HG03159 (cell line): ENCODE results near the gene MMS19.
"Not testable (repeated sequence)": the region's sequence is repeated elsewhere in the genome, so short reads cannot be mapped to it uniquely, and the experiment has no call there.

Experiments
- ATAC-seq: cut with Tn5 transposase; IDR thresholded peaks from one replicate; pipeline ENCODE4 v1.9.1; 2021; ENCODE audit warnings: mild to moderate bottlenecking, moderate library complexity; ENCODE audit not compliant: unreplicated experiment

MMS19 gene

GRCh38 chr10:97498076-97498840 is at the start of gene MMS19:
TSS of gene MMS19 (minus strand) at chr10:97498422. CDS start at chr10:97498384, 38 bp downstream.
- peak; percentile 92 for ATAC-seq

DNA sequence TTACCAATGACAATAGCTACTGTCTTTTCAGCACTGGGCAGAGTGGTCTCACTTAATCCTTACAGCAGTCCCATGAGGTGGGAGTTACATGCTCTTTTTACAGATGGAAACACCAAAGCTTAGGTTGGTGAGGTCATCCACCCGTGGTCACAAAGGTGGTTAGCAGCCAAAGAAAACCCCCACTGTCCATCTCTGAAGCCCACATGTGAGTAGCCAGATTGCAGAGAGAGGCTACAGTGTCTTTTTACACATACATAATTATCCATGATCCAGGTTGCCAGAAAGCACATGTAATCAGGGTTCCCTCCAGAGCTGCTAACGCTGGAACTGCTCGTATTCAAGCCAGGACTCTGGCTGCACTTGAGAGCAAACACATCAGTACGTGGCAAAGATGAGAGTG is 49.7 kb upstream of the MMS19 start:
- ATAC-seq, result no peak

DNA sequence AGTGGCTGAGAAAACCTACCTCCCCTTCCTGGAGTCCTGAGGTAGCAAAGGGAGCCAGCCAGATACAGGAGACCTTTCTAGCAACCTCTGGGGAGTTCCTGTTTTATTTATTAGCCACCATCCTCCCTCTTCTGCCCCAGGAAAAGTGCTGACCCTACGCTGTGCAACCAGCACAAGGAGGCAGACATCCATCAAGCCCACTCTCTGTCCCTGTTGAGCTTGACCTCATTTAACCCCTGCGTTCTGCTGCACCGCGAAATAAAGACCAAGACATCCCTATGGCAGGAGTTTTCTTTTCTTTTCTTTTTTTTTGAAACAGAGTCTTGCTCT is 49.0 kb upstream of the MMS19 start:
- ATAC-seq, result no peak

DNA sequence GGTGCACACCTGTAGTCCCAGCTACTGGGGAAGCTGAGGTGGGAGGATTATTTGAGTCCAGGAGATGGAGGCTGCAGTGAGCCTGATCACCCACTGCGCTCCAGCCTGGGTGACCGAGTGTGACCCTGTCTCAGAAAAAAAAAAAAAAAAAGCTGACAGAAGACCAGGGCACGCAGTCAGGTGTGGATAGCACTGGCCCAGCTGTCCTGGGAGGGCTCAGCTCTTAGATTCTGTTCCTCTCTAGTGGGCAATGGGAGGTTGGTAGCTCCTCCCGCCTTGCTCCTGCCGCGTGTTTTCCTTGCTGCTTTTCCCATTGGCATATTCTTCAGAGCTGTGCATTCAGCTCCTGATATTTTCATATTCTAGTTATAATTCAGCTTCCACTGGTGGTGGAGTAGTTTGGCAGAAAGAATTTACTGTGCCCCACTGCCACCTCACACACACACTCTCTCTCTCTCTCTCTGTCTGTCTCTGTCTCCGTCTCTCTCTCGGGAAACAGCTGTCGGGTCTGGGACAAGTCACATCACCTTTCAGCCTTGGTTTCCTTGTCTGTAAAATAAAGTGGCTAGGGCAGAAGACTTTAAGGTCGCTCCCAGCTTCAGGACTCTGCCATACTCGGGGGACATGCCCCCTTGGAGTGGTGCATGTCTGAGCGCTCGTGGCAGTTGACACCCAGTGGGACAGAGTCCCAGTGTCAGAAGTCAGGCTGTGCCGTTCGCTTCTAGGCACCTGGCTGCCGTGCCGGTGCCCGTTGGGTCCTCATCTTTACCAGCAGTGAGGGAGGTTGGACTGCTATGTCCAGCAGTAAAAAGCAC is 48.4 kb upstream of the MMS19 start:
- ATAC-seq, result no peak

DNA sequence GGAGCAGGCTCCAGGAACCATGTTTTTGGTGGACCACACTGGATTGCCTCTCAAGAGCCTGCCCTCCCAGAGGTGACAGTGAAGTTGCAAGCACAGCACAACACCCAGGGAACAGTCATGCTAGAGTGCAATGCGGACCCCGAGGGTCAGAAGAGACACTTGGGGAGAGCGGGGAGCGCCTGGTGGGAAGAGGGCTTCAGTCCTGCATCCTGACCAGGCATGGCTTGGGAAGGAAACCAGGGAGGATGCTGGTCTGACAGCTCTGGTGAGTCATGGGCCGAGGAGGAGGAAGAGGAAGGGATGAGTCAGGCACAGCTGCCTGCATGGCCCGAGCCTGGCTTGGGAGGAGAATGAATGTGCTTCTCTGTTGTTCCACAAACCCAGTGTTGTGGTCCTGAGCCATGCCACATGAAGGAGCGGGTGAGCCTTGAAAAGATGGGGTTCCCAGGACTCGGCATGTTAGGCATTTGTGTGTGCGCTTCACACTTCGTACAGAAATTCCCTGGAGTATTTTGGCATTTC is 44.9 kb upstream of the MMS19 start:
- ATAC-seq, result no peak

- ATAC-seq, result no peak
Measured at GRCh38 chr10:97542169-97543024, 44.2 kb upstream of the MMS19 start.

GRCh38 chr10:97540669-97541500 is 42.7 kb upstream of the MMS19 start:
- no peak for ATAC-seq

GRCh38 chr10:97539523-97540200 is 41.4 kb upstream of the MMS19 start:
- ATAC-seq, result no peak

DNA sequence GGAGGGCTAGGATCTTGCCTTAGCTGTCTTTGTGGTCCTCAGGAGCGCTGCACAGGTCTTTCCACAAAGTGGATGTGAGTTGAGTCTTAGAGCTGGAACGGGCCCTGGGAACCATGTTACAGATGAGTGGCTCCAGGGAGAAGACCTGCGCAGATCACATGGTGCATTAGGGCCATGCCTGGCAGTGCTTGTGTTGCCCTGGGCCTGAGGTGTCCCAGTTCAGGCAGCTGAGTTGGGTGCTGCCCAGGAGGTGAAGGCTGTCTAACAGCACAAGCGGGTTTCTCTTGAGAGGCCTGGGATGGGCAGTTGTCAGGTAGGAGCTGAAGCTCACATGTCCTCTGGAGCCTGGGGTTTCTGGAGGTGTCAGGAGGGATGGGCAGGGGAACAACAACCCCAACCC is 40.6 kb upstream of the MMS19 start:
- no peak for ATAC-seq

GRCh38 chr10:97538411-97538810 is 40.2 kb upstream of the MMS19 start:
- ATAC-seq, result no peak

- no peak for ATAC-seq
Measured at GRCh38 chr10:97537186-97537869, 39.1 kb upstream of the MMS19 start.

DNA sequence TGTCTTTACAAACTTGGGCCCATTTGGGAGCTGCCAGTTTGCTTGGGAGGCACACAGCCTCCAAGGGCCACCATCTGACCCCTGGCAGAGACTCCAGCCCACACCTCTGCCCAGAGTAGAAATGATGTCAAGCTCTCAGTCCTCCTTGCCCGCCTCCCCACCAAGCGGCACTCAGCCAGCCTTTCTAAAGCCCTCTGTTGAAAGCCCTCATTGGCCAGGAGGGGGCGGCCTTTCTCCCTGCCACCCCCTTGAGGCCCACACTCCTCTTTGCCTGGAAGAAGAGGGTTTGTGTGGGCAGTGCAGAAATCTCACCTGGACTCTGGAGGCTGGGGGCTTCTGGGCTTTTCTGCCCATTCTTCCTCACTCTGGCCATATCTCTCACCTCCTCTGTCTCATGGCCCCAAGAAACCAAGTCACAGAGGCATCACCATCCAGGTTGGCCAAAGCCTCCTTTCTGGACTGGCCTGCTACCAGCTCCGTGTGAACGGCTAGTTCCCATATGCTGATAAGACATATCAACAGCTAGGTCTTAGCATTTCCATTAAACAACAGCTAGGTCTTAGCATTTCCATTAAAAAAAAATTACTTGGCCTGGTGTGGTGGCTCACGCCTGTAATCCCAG is 36.6 kb upstream of the MMS19 start:
- no peak for ATAC-seq

DNA sequence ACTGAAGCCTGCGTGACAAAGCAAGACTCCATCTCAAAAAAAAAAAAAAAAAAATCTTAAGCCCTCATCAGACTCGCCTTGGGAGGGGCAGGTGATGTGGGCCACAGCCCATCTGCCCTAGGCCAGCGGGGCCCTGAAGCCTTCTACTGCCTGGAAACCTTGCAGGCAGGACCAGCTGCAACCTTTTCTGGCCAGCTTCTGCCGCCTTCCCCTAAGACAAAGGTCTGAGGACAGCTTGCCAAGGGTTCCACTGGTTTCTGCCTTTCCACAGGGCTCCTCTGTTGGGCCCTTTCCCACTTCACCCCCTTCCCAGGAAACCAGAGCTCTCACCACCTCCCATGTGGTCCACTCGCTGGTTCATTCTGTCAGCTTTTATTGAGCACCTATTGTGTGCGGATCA is 35.7 kb upstream of the MMS19 start:
- no peak for ATAC-seq

DNA sequence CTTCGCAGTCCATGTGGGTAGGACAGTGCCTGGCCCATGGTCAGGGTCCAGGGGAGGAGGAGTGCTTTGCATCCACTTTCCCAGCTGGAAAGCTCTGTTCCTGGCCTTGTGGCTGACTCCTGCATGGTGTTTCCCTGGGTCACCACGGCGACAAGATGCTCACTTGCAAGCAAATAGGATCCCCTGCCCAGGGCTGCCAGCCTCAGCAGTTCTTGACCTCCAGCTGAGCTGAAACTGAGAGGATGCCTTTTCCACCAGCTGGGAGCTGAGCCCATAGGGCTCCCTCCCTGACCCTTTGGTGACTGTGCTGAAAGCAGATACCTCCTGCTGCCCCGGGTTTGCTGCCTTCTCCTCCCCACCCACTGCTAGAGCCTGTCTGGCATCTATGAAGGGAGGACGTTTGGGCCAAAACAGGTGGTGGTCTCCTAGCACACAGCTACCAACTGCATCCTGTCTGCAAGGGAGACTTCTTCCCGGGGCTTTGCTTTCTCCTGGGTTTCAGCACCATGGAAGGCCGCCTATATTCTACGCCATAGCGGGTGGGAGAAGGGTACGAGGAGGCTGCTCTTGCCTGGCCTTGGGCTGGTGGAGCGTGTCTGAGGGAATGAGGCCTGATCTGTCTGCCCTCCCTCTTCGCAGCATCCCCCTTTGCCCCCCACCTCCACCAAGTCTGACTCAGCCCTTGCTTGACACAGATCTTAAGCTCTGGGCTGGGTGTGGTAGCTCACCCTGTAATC is 34.9 kb upstream of the MMS19 start:
- no peak for ATAC-seq

DNA sequence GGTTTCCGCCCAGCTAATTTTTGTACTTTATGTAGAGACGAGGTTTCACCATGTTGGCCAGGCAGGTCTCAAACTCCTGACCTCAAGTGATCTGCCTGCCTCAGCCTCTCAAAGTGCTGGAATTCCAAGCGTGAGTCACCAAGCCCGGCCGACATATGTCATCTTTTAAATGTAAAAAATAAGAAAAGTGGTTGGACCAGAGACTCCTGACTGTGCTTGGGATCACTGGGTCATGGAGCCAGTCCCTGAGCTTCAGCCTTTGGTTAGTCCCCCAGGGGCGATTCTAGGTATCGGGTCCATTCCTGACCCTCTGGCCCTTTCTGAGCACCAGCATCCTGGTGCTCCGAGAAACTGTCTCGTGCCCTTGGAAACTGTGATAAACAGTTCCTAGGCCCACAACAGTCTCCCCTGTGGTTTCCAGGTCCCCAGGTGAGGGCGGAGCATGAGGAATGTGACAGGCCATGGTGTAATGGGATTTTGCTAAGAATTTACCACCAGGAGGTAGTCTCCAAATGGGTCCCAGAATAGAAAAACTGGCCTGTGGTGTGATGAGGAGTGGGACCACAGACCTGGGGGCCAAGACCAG is 33.3 kb upstream of the MMS19 start:
- ATAC-seq, result no peak

- no peak for ATAC-seq
Measured at GRCh38 chr10:97529685-97530465, 31.7 kb upstream of the MMS19 start.

- not testable (repeated sequence) for ATAC-seq
Measured at GRCh38 chr10:97528876-97529275, 30.7 kb upstream of the MMS19 start.
